H1 (cell line): ENCODE results near the gene EXOC2. TPM values are rescaled to one million over a fixed set of nuclear protein-coding genes. Genes with fewer than 3 reads are reported as not detected.
A peak's percentile ranks its signal among the peaks of the same experiment; 100 is the strongest.

ENCODE experiments used
- POLR2AphosphoS5 ChIP-seq: IDR thresholded peaks from 2 replicates; pipeline ENCODE4 v1.6.1; 2011; ENCODE audit warnings: low read depth, low read length
- RNF2 ChIP-seq: fragments of 200-900, 300-1000 bp; sonication (generic); IDR thresholded peaks from 2 replicates; pipeline ENCODE4 v1.7.1; 2016; ENCODE audit warnings: borderline replicate concordance, low read depth, mild to moderate bottlenecking, antibody characterized with exemption, low read length; ENCODE audit not compliant: poor library complexity, severe bottlenecking; ENCODE audit errors: missing control alignments
- SIN3A ChIP-seq, 2 experiments: IDR thresholded peaks in 1 of 2; conservative IDR thresholded peaks in 1 of 2; 2 replicates each; pipeline ENCODE4 v1.6.1; 2011 to 2012; ENCODE audit warnings: low read length in 2 of 2, improper control_type of control experiment in 1 of 2, low read depth in 1 of 2, mild to moderate bottlenecking in 1 of 2
- SRF ChIP-seq: IDR thresholded peaks from 2 replicates; pipeline ENCODE4 v1.6.1; 2011; ENCODE audit warnings: mild to moderate bottlenecking, low read depth, low read length, moderate library complexity
- TEAD4 ChIP-seq: IDR thresholded peaks from 2 replicates; pipeline ENCODE4 v1.6.1; 2012; ENCODE audit warnings: low read depth, low read length, inconsistent platforms, mixed read lengths
- polyA plus RNA-seq, 7 experiments: library from polyadenylated mRNA; depleted of rRNA in 3 of 7; stranded (reverse) in 5 of 7; unstranded in 2 of 7; fragments of >200 nt in 5 of 7; fragments of 200-250 nt in 2 of 7; gene quantifications; 1 replicate in 5 of 7; 2 replicates in 1 of 7; 4 replicates in 1 of 7; pipeline versions ENCODE4 v1.2.1 to v1.2.3, GENCODE V29; 2011 to 2013; ENCODE audit warnings: missing spikeins in 2 of 7, mixed read lengths in 2 of 7
- total RNA-seq: library from RNA; stranded (reverse); fragmentation: NEBNext Ultra II Directional; extraction: Animal tissue kit (Norgen Biotek cat#: 25700); gene quantifications from 2 replicates; pipeline ENCODE4 v1.2.1, GENCODE V29; 2021
- TF ChIP-seq, protein P1 (sequence below), 3 experiments: IDR thresholded peaks; 1 replicate in 2 of 3; 2 replicates in 1 of 3; pipeline versions ENCODE4 v1.5.1 to v1.6.1; 2011; ENCODE audit warnings: low read length in 3 of 3, mild to moderate bottlenecking in 3 of 3, inconsistent platforms in 2 of 3, low read depth in 1 of 3, moderate library complexity in 1 of 3; ENCODE audit not compliant: insufficient read depth in 1 of 3; ENCODE audit errors: control extremely low read depth in 1 of 3

Gene EXOC2
- total and polyA plus RNA-seq, 2 of the 8 experiments (the other 6 are each of a cell fraction or from before 2014, with no cell fraction given): 25.5 to 44.4 TPM

DNA sequence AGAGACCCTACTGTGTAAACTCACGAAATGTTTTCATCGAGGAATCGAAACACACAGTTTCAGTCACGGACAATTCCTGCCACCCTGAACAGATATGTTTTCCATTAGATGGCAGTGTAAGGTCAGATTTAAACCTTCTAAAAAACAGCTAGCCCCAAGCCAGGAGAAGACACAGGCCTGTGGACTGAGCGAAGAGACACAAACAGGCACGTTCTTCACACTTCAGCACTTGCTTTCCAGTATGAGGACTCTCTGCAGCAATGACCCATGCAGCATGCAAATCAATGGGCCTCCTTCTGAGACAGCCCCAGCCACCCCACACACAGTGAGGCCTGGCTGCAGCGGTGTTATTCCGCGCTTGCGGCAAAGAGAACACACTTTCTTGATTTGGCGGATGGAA, 68.0 kb downstream of the EXOC2 start (continued):
- TF ChIP-seq TEAD4 (no peak), RNF2 (no peak), POLR2AphosphoS5 (no peak), SIN3A (conservative IDR thresholded peaks at IDR 0.05 in 1 of 2, IDR thresholded peaks at IDR 0.05 in 1 of 2; ENCODE audit: low read depth in 1 of 2, low read length in 2 of 2) (no peak), SRF (no peak)
- TF ChIP-seq, protein P1, sequence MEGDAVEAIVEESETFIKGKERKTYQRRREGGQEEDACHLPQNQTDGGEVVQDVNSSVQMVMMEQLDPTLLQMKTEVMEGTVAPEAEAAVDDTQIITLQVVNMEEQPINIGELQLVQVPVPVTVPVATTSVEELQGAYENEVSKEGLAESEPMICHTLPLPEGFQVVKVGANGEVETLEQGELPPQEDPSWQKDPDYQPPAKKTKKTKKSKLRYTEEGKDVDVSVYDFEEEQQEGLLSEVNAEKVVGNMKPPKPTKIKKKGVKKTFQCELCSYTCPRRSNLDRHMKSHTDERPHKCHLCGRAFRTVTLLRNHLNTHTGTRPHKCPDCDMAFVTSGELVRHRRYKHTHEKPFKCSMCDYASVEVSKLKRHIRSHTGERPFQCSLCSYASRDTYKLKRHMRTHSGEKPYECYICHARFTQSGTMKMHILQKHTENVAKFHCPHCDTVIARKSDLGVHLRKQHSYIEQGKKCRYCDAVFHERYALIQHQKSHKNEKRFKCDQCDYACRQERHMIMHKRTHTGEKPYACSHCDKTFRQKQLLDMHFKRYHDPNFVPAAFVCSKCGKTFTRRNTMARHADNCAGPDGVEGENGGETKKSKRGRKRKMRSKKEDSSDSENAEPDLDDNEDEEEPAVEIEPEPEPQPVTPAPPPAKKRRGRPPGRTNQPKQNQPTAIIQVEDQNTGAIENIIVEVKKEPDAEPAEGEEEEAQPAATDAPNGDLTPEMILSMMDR (IDR thresholded peaks at IDR 0.05; ENCODE audit: control extremely low read depth in 1 of 3, insufficient read depth in 1 of 3, low read depth in 1 of 3, low read length in 3 of 3): peak in 1 of 3 experiments; percentile 40; a peak in 1 of 4 replicates
